Mucosa of gallbladder (tissue), 1 donor: ENCODE measurements around the gene C10orf62. TPM values are rescaled to one million over a fixed set of nuclear protein-coding genes. Genes with fewer than 3 reads are reported as not detected.

Experiments
- DNase-seq: peaks from one replicate; pipeline ENCODE4 v3.0.0-alpha.2; 2020; ENCODE audit warnings: low spot score
- total RNA-seq: library from RNA; stranded (reverse); gene quantifications from one replicate; pipeline ENCODE4 v1.2.1, GENCODE V29; 2021
- donor health status: DM: no; HTN: no; CAD: no.

Gene C10orf62
- total RNA-seq, 1 donor from 2014 or later, result 1.0 TPM

- DNase-seq, result no peak
Observed at GRCh38 chr10:97584798-97585438, 4.6 kb upstream of the C10orf62 start.

GRCh38 chr10:97585439-97585811 lies 4.1 kb upstream of the C10orf62 start:
- no peak for DNase-seq

- DNase-seq, result no peak
Observed at GRCh38 chr10:97587183-97587582, 2.3 kb upstream of the C10orf62 start.

GRCh38 chr10:97590082-97590747 lies 694 bp downstream of the C10orf62 start:
- DNase-seq, result no peak

GRCh38 chr10:97590748-97591495 lies 1.4 kb downstream of the C10orf62 start:
- no peak for DNase-seq

GRCh38 chr10:97593421-97593820 lies 3.9 kb downstream of the C10orf62 start:
- no peak for DNase-seq

- peak; percentile 64 for DNase-seq
Observed at GRCh38 chr10:97596101-97597082, 6.9 kb downstream of the C10orf62 start.

- no peak for DNase-seq
Observed at GRCh38 chr10:97597778-97598177, 8.3 kb downstream of the C10orf62 start.

- DNase-seq, result no peak
Observed at GRCh38 chr10:97598407-97599271, 9.1 kb downstream of the C10orf62 start.

- no peak for DNase-seq
Observed at GRCh38 chr10:97599272-97599619, 9.7 kb downstream of the C10orf62 start.

GRCh38 chr10:97600616-97601015 lies 11.1 kb downstream of the C10orf62 start:
- DNase-seq, result no peak

- no peak for DNase-seq
Observed at GRCh38 chr10:97601268-97602215, 12.0 kb downstream of the C10orf62 start.

GRCh38 chr10:97607095-97607636 lies 17.6 kb downstream of the C10orf62 start:
- DNase-seq, result no peak

GRCh38 chr10:97608991-97609561 lies 19.6 kb downstream of the C10orf62 start:
- no peak for DNase-seq

GRCh38 chr10:97611473-97611872 lies 22.0 kb downstream of the C10orf62 start:
- no peak for DNase-seq

- no peak for DNase-seq
Observed at GRCh38 chr10:97612386-97612785, 22.9 kb downstream of the C10orf62 start.

- no peak for DNase-seq
Observed at GRCh38 chr10:97618285-97618684, 28.8 kb downstream of the C10orf62 start.

GRCh38 chr10:97618733-97619132 lies 29.2 kb downstream of the C10orf62 start:
- DNase-seq, result no peak

GRCh38 chr10:97623277-97623676 lies 33.8 kb downstream of the C10orf62 start:
- no peak for DNase-seq
